HG02885 (cell line): ENCODE measurements around the gene MAPRE2.

Experiments used
- ATAC-seq: cut with Tn5 transposase; IDR thresholded peaks from one replicate; pipeline ENCODE4 v1.9.1; 2021; ENCODE audit warnings: mild to moderate bottlenecking; ENCODE audit not compliant: unreplicated experiment, poor library complexity

Gene MAPRE2

DNA sequence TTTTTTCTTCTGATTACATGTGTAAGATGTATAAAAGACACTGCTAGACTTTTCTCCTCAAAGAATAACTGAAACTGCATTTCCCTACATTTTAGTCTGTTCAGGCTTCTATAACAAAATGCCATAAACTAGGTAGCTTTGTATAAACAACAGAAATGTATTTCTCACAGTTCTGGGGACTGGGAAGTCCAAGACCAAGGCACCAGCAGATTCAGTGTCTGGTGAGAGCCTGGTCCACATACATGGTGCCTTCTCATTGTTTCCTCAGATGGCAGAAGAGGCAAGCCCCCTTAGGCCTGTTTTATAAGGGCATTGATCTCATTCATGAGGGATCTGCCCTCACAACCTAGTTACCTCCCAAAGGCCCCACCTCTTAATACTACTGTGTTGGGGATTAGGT lies 71.5 kb downstream of the MAPRE2 start:
- no peak for ATAC-seq

GRCh38 chr18:35114305-35114704 lies 73.1 kb downstream of the MAPRE2 start:
- no peak for ATAC-seq

DNA sequence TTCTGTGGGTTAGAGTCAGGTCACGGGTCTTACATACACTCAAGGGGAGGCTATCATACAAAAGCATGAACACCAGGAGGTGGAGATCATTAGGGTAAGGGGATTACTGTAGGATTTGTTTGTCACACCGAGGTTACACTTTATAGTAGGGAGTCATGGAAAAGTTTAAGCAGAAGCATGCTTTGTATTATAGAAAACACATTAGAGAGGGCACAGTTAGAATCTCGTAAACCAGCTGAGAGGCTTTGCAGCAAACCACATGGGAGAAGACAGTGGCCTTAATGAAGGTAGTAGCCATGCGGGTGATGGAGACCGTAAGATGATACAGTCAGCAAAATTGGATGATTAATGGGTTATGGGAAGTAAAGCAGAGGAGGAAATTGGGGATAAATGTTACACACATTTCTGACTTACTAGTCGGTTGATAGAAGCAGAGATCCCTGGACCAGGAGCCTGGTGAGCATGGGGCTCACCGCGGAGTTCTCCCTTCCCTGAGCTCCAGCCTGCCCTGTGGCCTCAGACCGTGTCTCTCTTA lies 75.6 kb downstream of the MAPRE2 start:
- ATAC-seq, result no peak

DNA sequence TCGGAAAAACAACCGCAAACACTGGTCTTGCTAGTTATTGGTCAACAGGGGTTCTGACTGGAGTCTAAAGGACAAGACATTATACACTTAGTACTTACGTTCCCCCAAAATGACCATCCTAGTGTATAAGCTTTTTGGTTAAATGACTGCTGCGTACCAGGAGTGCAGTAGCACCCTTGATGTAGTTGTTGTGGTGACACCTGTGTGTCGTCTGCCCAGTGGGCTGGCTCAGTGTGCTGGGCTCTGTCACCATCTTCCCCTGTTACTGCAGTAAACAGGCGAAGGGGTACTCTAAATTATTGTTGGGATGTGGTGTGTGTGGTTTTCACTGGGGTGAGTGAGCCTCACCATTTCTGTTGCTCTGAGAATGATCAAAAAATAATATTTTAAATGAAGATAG lies 76.2 kb downstream of the MAPRE2 start:
- ATAC-seq, result no peak

DNA sequence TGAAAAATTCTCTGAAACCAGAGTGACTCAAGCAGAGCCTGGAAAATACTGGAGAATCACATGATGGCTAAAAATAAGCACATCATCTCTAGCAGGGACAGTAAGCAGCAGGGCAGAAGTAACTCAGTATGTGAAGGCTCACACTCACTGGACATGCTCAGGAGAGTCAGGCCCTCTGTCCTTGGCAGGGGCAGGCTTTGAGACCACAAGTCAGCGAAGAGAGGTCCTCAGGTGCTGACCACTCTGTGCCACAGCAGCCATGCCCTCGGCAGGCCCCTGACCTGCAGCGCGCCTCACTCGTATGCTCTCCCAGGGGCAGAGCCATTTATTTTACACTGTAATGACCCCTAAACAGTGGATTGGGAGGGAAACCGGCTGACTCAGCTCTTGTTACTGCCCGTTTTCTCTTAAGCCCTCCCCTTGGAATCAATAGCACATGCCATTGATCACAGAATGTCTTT lies 76.8 kb downstream of the MAPRE2 start:
- ATAC-seq, result no peak

- no peak for ATAC-seq
Measured at GRCh38 chr18:35118641-35119040, 77.4 kb downstream of the MAPRE2 start.

DNA sequence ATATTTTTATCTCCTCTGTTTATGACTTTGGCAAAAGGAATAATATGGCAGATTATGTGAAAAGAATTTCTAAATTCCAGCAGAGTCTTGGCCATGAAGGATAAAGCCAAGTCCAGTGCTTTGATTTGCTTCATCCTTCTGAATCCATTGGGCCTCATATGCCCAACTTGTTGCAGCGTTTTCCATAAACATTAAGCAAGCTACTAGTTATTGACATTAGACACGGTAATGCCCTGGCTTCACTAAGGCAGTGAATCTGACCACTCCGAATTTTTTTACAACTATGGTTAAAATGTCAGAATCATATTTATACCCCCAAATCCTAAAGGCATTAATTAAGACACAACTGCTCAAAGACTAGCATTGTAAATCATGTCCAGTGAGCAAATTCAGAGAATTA lies 79.8 kb downstream of the MAPRE2 start:
- ATAC-seq, result no peak

- ATAC-seq, result no peak
Measured at GRCh38 chr18:35121531-35121930, 80.3 kb downstream of the MAPRE2 start.

- ATAC-seq, result peak; percentile 87
Measured at GRCh38 chr18:35122586-35123224, 81.5 kb downstream of the MAPRE2 start.

- no peak for ATAC-seq
Measured at GRCh38 chr18:35123811-35124210, 82.6 kb downstream of the MAPRE2 start.

- ATAC-seq, result no peak
Measured at GRCh38 chr18:35127201-35127600, 86.0 kb downstream of the MAPRE2 start.

- no peak for ATAC-seq
Measured at GRCh38 chr18:35128675-35129074, 87.5 kb downstream of the MAPRE2 start.

DNA sequence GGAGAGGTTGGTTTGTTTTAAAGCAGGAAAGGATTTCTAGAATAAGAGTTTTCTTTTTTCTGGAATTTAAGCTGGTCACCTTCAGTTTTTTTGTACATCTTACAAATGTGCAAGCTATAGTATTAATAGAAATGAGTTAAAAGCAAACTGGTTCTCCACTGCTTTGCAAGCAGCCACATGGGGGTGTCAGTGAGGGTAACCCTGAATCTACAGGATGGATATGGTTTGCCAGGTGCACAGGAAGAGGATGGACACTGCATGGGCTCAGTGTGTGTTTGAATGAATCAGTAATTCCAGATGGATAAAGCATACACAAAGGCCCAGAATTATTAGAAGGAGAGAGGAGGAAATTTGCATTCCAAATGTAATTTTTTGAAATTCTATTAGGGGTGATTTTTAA lies 89.0 kb downstream of the MAPRE2 start:
- no peak for ATAC-seq

DNA sequence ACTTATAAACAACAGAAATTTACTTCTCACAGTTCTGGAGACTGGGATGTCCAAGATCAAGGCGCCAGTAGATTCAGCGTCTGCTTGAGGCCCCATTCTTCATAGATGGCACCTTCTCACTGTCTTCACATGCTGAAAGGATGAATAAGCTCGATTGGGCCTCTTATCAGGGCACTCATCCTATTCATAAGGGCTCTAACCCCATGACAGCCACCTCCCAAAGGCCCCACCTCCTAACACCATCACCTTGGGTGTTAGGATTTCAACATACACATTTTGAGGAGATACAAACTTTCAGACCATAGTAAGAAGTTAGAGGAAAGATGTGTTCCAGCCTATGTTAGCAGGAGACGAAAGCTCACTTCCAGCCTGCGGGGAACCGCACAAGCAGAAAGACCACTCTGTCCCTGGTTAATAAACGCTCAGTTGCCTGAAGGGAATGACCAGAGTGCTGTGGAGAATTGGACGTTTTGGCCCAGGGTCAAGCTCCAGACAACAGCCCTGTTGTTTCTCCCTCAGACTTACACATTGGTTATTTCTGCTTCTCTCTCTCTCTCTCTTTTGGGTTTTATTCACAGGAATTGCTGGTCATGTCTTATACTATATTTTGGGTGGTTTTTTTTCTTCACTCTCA lies 90.3 kb downstream of the MAPRE2 start:
- no peak for ATAC-seq

DNA sequence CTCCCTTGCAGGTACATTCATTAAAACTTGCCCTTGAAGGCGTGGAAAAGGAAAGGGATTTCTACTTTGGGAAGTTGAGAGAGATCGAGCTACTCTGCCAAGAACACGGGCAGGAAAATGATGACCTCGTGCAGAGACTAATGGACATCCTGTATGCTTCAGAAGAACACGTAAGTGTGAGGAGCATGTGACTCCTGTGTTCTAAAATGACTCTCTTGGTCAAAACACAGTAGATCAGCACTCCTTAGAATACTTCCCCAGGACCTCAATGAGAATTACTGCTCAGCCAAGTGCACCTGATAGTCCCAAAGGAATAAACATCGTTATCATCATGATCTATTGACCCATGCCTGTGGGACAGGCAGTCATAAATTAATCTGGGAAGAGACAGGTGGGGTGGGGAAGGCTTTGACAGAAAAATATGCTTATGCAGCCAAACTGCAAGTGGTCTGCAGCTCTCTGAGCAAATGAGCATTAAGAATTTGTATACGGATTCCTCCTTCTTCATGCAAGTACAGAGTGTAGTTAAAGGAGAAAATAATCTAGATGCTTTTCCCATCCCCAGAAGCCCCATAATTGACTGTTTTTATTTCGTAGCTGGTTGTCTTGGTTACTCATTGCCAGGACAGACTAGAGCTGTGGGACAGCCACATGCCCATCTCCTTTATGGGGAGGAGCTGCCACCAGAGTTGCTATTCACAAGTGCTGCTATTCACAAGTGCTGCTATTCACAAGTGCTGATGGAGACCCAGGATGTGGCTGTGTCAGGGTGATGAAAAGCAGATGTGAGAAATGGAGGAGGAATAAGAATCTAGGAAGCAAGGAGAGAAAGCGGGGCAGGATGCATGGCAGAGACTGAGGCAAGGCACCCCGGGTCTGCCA lies 91.0 kb downstream of the MAPRE2 start:
- ATAC-seq, result no peak

DNA sequence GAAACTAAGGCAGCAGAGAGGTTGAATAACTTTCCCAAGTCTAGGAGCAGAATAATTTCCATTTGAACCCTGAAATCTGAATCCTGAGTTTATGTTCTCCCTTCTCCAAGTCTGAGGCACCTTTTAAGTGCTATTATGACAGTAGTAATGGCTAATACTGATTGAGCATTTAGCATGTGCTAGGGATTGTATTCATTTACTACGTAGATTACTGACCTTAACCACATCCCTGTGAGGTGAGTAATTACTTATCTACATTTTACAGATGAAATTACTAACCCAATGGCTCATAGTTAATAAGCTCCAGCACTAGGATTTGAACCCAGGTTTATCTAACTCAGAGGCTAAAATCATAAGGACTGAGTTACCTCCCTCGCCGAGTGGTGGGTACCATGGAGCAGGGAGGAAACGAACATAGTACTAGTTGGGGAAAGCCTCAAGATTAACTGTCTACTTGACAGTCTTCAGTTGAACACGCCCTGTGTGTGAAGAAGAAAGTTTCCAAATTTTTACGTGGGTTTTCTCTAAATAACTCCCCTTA lies 93.0 kb downstream of the MAPRE2 start:
- ATAC-seq, result no peak

DNA sequence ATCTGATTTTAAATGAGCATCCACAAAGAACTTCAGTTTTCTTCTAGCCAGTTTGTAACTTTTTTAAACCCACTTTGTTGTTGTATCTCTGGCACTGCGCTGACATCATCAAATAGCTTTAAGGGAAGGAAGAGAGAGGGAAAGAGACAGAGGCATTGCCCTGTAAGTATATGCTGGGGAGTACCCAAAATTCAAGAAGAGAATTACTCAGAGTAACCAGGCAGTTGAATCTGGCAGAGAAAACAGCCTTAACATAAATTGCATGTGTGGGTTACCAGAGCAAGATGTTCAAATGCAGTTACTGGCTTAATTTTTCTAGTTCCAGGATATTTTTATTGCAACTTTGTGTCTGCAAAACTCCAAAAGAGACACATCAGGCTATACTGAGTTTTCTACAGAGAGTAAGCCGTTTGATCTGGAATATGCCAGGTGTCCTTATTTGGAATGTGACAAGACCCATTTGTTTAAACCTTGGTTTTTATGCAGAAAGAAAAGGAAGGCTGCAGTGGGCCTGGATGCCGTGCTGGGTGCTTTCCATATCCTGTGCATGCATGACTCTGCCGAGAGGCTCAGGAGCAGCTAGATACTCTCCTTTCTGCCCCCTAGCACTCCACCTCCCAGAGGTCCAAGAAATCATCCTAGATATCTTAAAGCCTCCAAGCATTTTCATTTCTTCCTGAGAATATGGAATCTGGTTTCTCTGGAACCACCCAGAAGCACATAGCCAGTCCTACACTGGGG lies 93.7 kb downstream of the MAPRE2 start:
- no peak for ATAC-seq

- ATAC-seq, result no peak
Measured at GRCh38 chr18:35136248-35136647, 95.0 kb downstream of the MAPRE2 start.

DNA sequence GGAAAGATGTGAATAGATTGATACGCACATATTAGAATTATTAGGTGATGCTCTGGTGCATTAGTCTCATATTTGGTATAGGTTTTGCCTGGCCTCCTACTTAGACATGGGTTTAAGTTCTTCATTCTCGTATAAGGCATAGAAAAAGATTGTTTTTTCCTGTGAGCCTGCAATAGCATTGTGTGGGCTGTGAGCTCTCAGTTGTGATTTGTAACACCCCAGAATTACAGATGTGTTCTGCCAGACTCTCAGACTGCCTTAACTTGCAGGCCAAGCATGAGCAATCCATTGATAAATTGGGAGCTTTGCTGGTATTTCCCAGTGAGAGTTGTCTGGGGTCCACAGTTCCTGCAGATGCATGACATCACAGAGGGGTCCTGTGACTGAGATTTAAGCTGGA lies 95.7 kb downstream of the MAPRE2 start:
- ATAC-seq, result peak; percentile 37

DNA sequence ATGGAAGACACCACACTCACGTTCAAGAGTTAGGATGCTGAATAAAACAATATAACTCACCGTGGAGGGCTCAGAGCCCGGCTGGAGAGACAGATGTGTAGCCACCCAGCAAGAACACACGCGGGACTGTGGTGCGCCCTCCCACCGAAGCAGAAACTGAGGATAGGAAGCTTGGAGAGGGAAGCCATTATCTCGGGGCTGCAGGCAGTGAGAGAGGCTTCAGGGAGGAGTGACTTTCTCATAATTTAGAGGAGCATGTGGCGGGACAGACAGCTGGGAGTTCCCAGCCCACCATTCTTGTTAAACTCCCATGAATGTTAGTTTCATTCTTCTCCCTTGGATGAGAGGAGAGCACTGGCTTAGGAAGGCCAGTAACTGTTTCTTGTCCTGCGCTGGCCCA lies 96.4 kb downstream of the MAPRE2 start:
- no peak for ATAC-seq
